Fibroblast of villous mesenchyme (primary cell): ENCODE data around the gene SEMA5A. TPM values are rescaled to one million over a fixed set of nuclear protein-coding genes. Genes with fewer than 3 reads are reported as not detected.

Source experiments
- DNase-seq: peaks from one replicate; pipeline ENCODE4 v3.0.0-alpha.2; 2010; ENCODE audit warnings: low read depth
- H3K4me3 ChIP-seq: 2 replicates; pipeline ENCODE4 v1.5.1; 2011; ENCODE audit warnings: low read depth, mild to moderate bottlenecking, low read length
- CTCF ChIP-seq: IDR thresholded peaks from 2 replicates; pipeline ENCODE4 v1.5.1; 2012; ENCODE audit warnings: low read depth, mild to moderate bottlenecking, low read length; ENCODE audit not compliant: insufficient read depth
- small RNA-seq: library from RNA; depleted of rRNA; stranded (forward); fragments of <200 nt; gene quantifications from one replicate; pipeline ENCODE3, GENCODE V24; 2012
- total RNA-seq: library from RNA; depleted of rRNA; stranded (reverse); fragments of >200 nt; gene quantifications from 2 replicates; pipeline ENCODE4 v1.2.3, GENCODE V29; 2012

Gene SEMA5A
- total RNA-seq, 1 donor = 72.5 TPM

- no peak overlapping the region for H3K4me3 ChIP-seq
- no peak for TF ChIP-seq CTCF
- DNase-seq = no peak
Observed at GRCh38 chr5:8997542-8998070, 548.3 kb downstream of the SEMA5A start.

GRCh38 chr5:8993031-8993430, 552.8 kb downstream of the SEMA5A start:
- no peak overlapping the region for H3K4me3 ChIP-seq
- peak; percentile 62 for TF ChIP-seq CTCF
- DNase-seq = no peak

Small RNAs within 50 kb of the gene (small RNA-seq; reads per million reads assigned to genes)
- 5.7 reads per million, percentile 84 among the genes with 10 or more reads in this experiment for gene MIR4636
- gene SNORD123 = 158 reads per million, percentile 97 among the genes with 10 or more reads in this experiment

Other genes starting within 250 kb of the SEMA5A start
- 0.32 and 0.43 TPM in 2 replicates for gene TAS2R1, start 84.3 kb upstream of the SEMA5A start, total RNA-seq